HepG2 (cell line): ENCODE measurements around the gene ACTN3. TPM values are rescaled to one million over a fixed set of nuclear protein-coding genes. Genes with fewer than 3 reads are reported as not detected.

ENCODE experiments used
- BRCA1 ChIP-seq: sonication (generic); formaldehyde crosslinking; IDR thresholded peaks from 2 replicates; pipeline ENCODE4 v1.4.0; 2020; ENCODE audit warnings: missing genetic modification reagents
- CREBL2 ChIP-seq: sonication (generic); formaldehyde crosslinking; IDR thresholded peaks from 2 replicates; pipeline ENCODE4 v1.8.1; 2023; ENCODE audit warnings: missing genetic modification reagents, mild to moderate bottlenecking, borderline replicate concordance
- DZIP1 ChIP-seq: sonication (generic); formaldehyde crosslinking; IDR thresholded peaks from 2 replicates; pipeline ENCODE4 v1.5.0; 2020; ENCODE audit warnings: mild to moderate bottlenecking, missing genetic modification reagents
- GATAD1 ChIP-seq: IDR thresholded peaks from 2 replicates; pipeline ENCODE4 v1.6.1; 2016; ENCODE audit warnings: missing genetic modification reagents, missing compliant biosample characterization
- GMEB1 ChIP-seq: sonication (generic); formaldehyde crosslinking; IDR thresholded peaks from 2 replicates; pipeline ENCODE4 v1.5.1; 2020; ENCODE audit warnings: missing genetic modification reagents, mild to moderate bottlenecking, borderline replicate concordance
- ISX ChIP-seq: sonication (generic); formaldehyde crosslinking; conservative IDR thresholded peaks from 2 replicates; pipeline ENCODE4 v1.5.0; 2020; ENCODE audit warnings: missing genetic modification reagents
- MAFG ChIP-seq: sonication (generic); formaldehyde crosslinking; IDR thresholded peaks from 2 replicates; pipeline ENCODE4 v1.5.1; 2020; ENCODE audit warnings: mild to moderate bottlenecking, missing genetic modification reagents
- NFIB ChIP-seq: sonication (generic); formaldehyde crosslinking; IDR thresholded peaks from 2 replicates; pipeline ENCODE4 v1.9.0; 2021; ENCODE audit warnings: missing genetic modification reagents, mild to moderate bottlenecking, borderline replicate concordance
- RAD21 ChIP-seq: fragments of 450-650 bp; formaldehyde crosslinking; IDR thresholded peaks from 2 replicates; pipeline ENCODE4 v1.5.0; 2020; ENCODE audit warnings: mild to moderate bottlenecking
- REL ChIP-seq: sonication (generic); formaldehyde crosslinking; conservative IDR thresholded peaks from 2 replicates; pipeline ENCODE4 v1.8.0; 2022; ENCODE audit warnings: mild to moderate bottlenecking, missing genetic modification reagents, moderate library complexity
- REXO4 ChIP-seq: sonication (generic); formaldehyde crosslinking; IDR thresholded peaks from 2 replicates; pipeline ENCODE4 v1.8.0; 2022; ENCODE audit warnings: missing genetic modification reagents, mild to moderate bottlenecking, borderline replicate concordance
- RXRB ChIP-seq: IDR thresholded peaks from 2 replicates; pipeline ENCODE4 v1.6.1; 2016; ENCODE audit warnings: borderline replicate concordance, missing genetic modification reagents, missing compliant biosample characterization
- SAFB2 ChIP-seq: sonication (generic); formaldehyde crosslinking; IDR thresholded peaks from 2 replicates; pipeline ENCODE4 v1.5.1; 2020; ENCODE audit warnings: missing genetic modification reagents, low read depth, mild to moderate bottlenecking, borderline replicate concordance
- TBX3 ChIP-seq: fragments of 450-650 bp; IDR thresholded peaks from 2 replicates; pipeline ENCODE4 v1.6.1; 2017; ENCODE audit warnings: antibody characterized with exemption, mild to moderate bottlenecking, inconsistent platforms, borderline replicate concordance
- TFE3 ChIP-seq: IDR thresholded peaks from 2 replicates; pipeline ENCODE4 v1.6.1; 2016
- ZBTB4 ChIP-seq: sonication (generic); formaldehyde crosslinking; IDR thresholded peaks from 2 replicates; pipeline ENCODE4 v1.4.0; 2020; ENCODE audit warnings: missing genetic modification reagents, mild to moderate bottlenecking, borderline replicate concordance
- ZBTB43 ChIP-seq: sonication (generic); formaldehyde crosslinking; conservative IDR thresholded peaks from 2 replicates; pipeline ENCODE4 v1.4.0; 2020; ENCODE audit warnings: missing genetic modification reagents
- ZNF432 ChIP-seq: sonication (generic); formaldehyde crosslinking; IDR thresholded peaks from 2 replicates; pipeline ENCODE4 v1.5.0; 2020; ENCODE audit warnings: missing genetic modification reagents, mild to moderate bottlenecking, borderline replicate concordance
- polyA plus RNA-seq, 8 experiments: library from polyadenylated mRNA; depleted of rRNA in 3 of 8; stranded (reverse) in 7 of 8; unstranded in 1 of 8; fragments of >200 nt; fragmentation: Illumina TruSeq in 4 of 8; extraction: Trizol in 4 of 8; gene quantifications; 2 replicates each; pipeline versions ENCODE4 v1.2.1 to v1.2.3, GENCODE V29; 2011 to 2016; ENCODE audit warnings: low read depth in 4 of 8, missing spikeins in 1 of 8, mixed read lengths in 1 of 8; ENCODE audit not compliant: insufficient read depth in 1 of 8
- total RNA-seq, 5 experiments: library from RNA; depleted of rRNA; stranded (reverse); fragments of >200 nt; fragmentation: Illumina TruSeq; extraction: Trizol; gene quantifications; 2 replicates each; pipeline ENCODE4 v1.2.3, GENCODE V29; 2016; ENCODE audit warnings: low read depth in 1 of 5

ACTN3 gene
- total and polyA plus RNA-seq, 2 of the 13 experiments (the other 11 are each of a cell fraction or from before 2014, with no cell fraction given) = 0.04 to 0.09 TPM

GRCh38 chr11:66593303-66593635 lies 46.6 kb downstream of the ACTN3 start (continued):
- TF ChIP-seq SAFB2 (CRISPR knock-in tag) (no peak), CREBL2 (no peak), RXRB (CRISPR knock-in tag) (no peak), REL (CRISPR knock-in tag) (no peak), ZNF432 (CRISPR knock-in tag) (no peak), TBX3 (no peak), DZIP1 (CRISPR knock-in tag) (0 out of 2 replicates have a peak, but pooled peaks have one; percentile 56), ZBTB4 (CRISPR knock-in tag) (no peak), ISX (no peak), GATAD1 (CRISPR knock-in tag) (no peak), BRCA1 (CRISPR knock-in tag) (no peak), MAFG (CRISPR knock-in tag) (no peak), RAD21 (no peak), ZBTB43 (CRISPR knock-in tag) (no peak), NFIB (CRISPR knock-in tag) (no peak), GMEB1 (CRISPR knock-in tag) (peak; percentile 7; the same call in 1 of the 2 replicates), REXO4 (CRISPR knock-in tag) (no peak), TFE3 (CRISPR knock-in tag) (no peak)
